ENCODE measurements around the gene HNRNPUL2.

GRCh38 chr11:62726915-62727164 lies 417 bp downstream of the HNRNPUL2 start:
- TF ChIP-seq, protein P1, sequence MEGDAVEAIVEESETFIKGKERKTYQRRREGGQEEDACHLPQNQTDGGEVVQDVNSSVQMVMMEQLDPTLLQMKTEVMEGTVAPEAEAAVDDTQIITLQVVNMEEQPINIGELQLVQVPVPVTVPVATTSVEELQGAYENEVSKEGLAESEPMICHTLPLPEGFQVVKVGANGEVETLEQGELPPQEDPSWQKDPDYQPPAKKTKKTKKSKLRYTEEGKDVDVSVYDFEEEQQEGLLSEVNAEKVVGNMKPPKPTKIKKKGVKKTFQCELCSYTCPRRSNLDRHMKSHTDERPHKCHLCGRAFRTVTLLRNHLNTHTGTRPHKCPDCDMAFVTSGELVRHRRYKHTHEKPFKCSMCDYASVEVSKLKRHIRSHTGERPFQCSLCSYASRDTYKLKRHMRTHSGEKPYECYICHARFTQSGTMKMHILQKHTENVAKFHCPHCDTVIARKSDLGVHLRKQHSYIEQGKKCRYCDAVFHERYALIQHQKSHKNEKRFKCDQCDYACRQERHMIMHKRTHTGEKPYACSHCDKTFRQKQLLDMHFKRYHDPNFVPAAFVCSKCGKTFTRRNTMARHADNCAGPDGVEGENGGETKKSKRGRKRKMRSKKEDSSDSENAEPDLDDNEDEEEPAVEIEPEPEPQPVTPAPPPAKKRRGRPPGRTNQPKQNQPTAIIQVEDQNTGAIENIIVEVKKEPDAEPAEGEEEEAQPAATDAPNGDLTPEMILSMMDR (IDR thresholded peaks at IDR 0.05) = no peak
- TF ChIP-seq POLR2A (IDR thresholded peaks at IDR 0.05) = no peak
- no peak for TF ChIP-seq POLR2AphosphoS5 (IDR thresholded peaks at IDR 0.05)
- TF ChIP-seq EP300 (IDR thresholded peaks at IDR 0.05) = no peak
